Liver (tissue), 9 donors: Measurements from ENCODE around the gene ZKSCAN1. TPM values are rescaled to one million over a fixed set of nuclear protein-coding genes. Genes with fewer than 3 reads are reported as not detected.
A peak's percentile ranks its signal among the peaks of the same experiment; 100 is the strongest.

Source experiments
- DNase-seq: peaks from one replicate; pipeline ENCODE4 v3.0.0-alpha.2; 2017; ENCODE audit warnings: low spot score
- H3K27ac ChIP-seq, 2 donors: one replicate each; pipeline ENCODE4 v1.7.0; 2013; ENCODE audit warnings: inconsistent platforms in 2 of 2, low read length in 2 of 2, control low read depth in 1 of 2, low read depth in 1 of 2, mild to moderate bottlenecking in 1 of 2
- H3K27me3 ChIP-seq, 4 donors: one replicate each; pipeline versions ENCODE4 v1.6.1 to v1.7.0; 2013; ENCODE audit warnings: low read length in 3 of 4, inconsistent platforms in 1 of 4, mild to moderate bottlenecking in 1 of 4, moderate library complexity in 1 of 4; ENCODE audit not compliant: control insufficient read depth in 4 of 4, insufficient read depth in 4 of 4
- H3K36me3 ChIP-seq, 4 donors: one replicate each; pipeline versions ENCODE4 v1.6.1 to v1.7.0; 2013; ENCODE audit warnings: low read length in 3 of 4, mild to moderate bottlenecking in 3 of 4, low read depth in 1 of 4, moderate library complexity in 1 of 4; ENCODE audit not compliant: control insufficient read depth in 4 of 4, insufficient read depth in 3 of 4
- H3K4me1 ChIP-seq, 4 donors: one replicate each; pipeline versions ENCODE4 v1.6.1 to v1.7.0; 2013; ENCODE audit warnings: low read length in 3 of 4, mild to moderate bottlenecking in 3 of 4, moderate library complexity in 1 of 4; ENCODE audit not compliant: control insufficient read depth in 4 of 4, insufficient read depth in 4 of 4
- H3K4me3 ChIP-seq, 3 donors: one replicate each; pipeline versions ENCODE4 v1.6.1 to v1.7.0; 2013; ENCODE audit warnings: low read length in 3 of 3, control low read depth in 1 of 3, low read depth in 1 of 3, mild to moderate bottlenecking in 1 of 3
- H3K9ac ChIP-seq, 2 donors: one replicate each; pipeline ENCODE4 v1.7.0; 2013; ENCODE audit warnings: low read length in 2 of 2, mild to moderate bottlenecking in 2 of 2, moderate library complexity in 2 of 2, control low read depth in 1 of 2, low read depth in 1 of 2
- H3K9me3 ChIP-seq, 4 donors: one replicate each; pipeline versions ENCODE4 v1.6.1 to v1.7.0; 2013; ENCODE audit warnings: low read length in 3 of 4; ENCODE audit not compliant: control insufficient read depth in 4 of 4
- CTCF ChIP-seq: fragments of 150-350 bp; IDR thresholded peaks from 2 replicates; pipeline ENCODE4 v1.5.1; 2017; ENCODE audit warnings: improper control_type of control experiment, low read depth, low read length; ENCODE audit not compliant: missing input control
- EGR1 ChIP-seq, 2 donors: IDR thresholded peaks; 2 replicates each; pipeline ENCODE4 v1.6.1; 2016 to 2018; ENCODE audit warnings: antibody characterized with exemption in 2 of 2, low read depth in 2 of 2
- FOXA1 ChIP-seq: IDR thresholded peaks from 2 replicates; pipeline ENCODE4 v1.6.1; 2016; ENCODE audit warnings: antibody characterized with exemption
- FOXA2 ChIP-seq: IDR thresholded peaks from 2 replicates; pipeline ENCODE4 v1.6.1; 2016; ENCODE audit warnings: antibody characterized with exemption
- GABPA ChIP-seq, 2 donors: IDR thresholded peaks in 1 of 2; conservative IDR thresholded peaks in 1 of 2; 2 replicates each; pipeline ENCODE4 v1.6.1; 2016; ENCODE audit warnings: antibody characterized with exemption in 2 of 2, mild to moderate bottlenecking in 1 of 2, moderate library complexity in 1 of 2
- HNF4A ChIP-seq, 2 donors: conservative IDR thresholded peaks; 2 replicates each; pipeline ENCODE4 v1.6.1; 2016; ENCODE audit warnings: antibody characterized with exemption in 2 of 2, mild to moderate bottlenecking in 2 of 2
- HNF4G ChIP-seq: IDR thresholded peaks from 2 replicates; pipeline ENCODE4 v1.6.1; 2016; ENCODE audit warnings: antibody characterized with exemption
- JUND ChIP-seq, 2 donors: IDR thresholded peaks; 2 replicates each; pipeline ENCODE4 v1.6.1; 2016; ENCODE audit warnings: antibody characterized with exemption in 2 of 2
- MAX ChIP-seq: IDR thresholded peaks from 2 replicates; pipeline ENCODE4 v1.6.1; 2016; ENCODE audit warnings: antibody characterized with exemption
- NR2F2 ChIP-seq: IDR thresholded peaks from 2 replicates; pipeline ENCODE4 v1.6.1; 2016; ENCODE audit warnings: antibody characterized with exemption
- RAD21 ChIP-seq, 2 donors: IDR thresholded peaks; 2 replicates each; pipeline ENCODE4 v1.6.1; 2016; ENCODE audit warnings: antibody characterized with exemption in 2 of 2, mild to moderate bottlenecking in 2 of 2
- REST ChIP-seq: IDR thresholded peaks from 2 replicates; pipeline ENCODE4 v1.6.1; 2016; ENCODE audit warnings: antibody characterized with exemption, mild to moderate bottlenecking
- RXRA ChIP-seq, 2 donors: IDR thresholded peaks; 2 replicates each; pipeline ENCODE4 v1.6.1; 2017 to 2018; ENCODE audit warnings: antibody characterized with exemption in 2 of 2, mild to moderate bottlenecking in 1 of 2
- SP1 ChIP-seq: IDR thresholded peaks from 2 replicates; pipeline ENCODE4 v1.6.1; 2018; ENCODE audit warnings: antibody characterized with exemption, mild to moderate bottlenecking
- TAF1 ChIP-seq: conservative IDR thresholded peaks from 2 replicates; pipeline ENCODE4 v1.6.1; 2016; ENCODE audit warnings: antibody characterized with exemption, mild to moderate bottlenecking
- YY1 ChIP-seq: IDR thresholded peaks from 2 replicates; pipeline ENCODE4 v1.6.1; 2016; ENCODE audit warnings: antibody characterized with exemption, mild to moderate bottlenecking
- whole genome bisulfite sequencing: extraction: QIAGEN DNeasy Blood & Tissue Kit; methylation state at CpG from one replicate; pipeline ENCODE4 v1.1.7; 2013; 5-methylcytosine and 5-hydroxymethylcytosine counted together
- polyA plus RNA-seq, 2 donors: library from polyadenylated mRNA; stranded (reverse) in 1 of 2; unstranded in 1 of 2; fragments of 200-250 nt in 1 of 2; fragments of >200 nt in 1 of 2; fragmentation: Nextera tagmentation in 1 of 2; extraction: Ambion mirVana in 1 of 2; gene quantifications; one replicate each; pipeline versions ENCODE4 v1.2.1 to v1.2.3, GENCODE V29; 2013 to 2015
- total RNA-seq, 2 donors: library from RNA; depleted of rRNA; stranded (reverse); fragments of >200 nt; gene quantifications; one replicate each; pipeline ENCODE4 v1.2.3, GENCODE V29; 2014
- TF ChIP-seq, protein P1 (sequence below): IDR thresholded peaks from 2 replicates; pipeline ENCODE4 v1.6.1; 2016; ENCODE audit warnings: antibody characterized with exemption
- TF ChIP-seq, protein P2 (sequence below): IDR thresholded peaks from 2 replicates; pipeline ENCODE4 v1.6.1; 2016; ENCODE audit warnings: antibody characterized with exemption
- donor health status: healthy.
- donor health status: healthy.
- donor health status: healthy.
- donor health status: healthy.
- donor health status: healthy.

ZKSCAN1 gene
- total and polyA plus RNA-seq, 4 donors: 11.8 to 117 (median 30.1) TPM

- Histone ChIP-seq H3K36me3 (peaks cover 13 to 36% (median 23%) of the 10 kb centered on the region in 4 donors), H3K4me1 (peaks cover 9 to 22% (median 13%) of the 10 kb centered on the region in 4 donors)
- WGBS: under 1% methylated on average over 68 of the region's 68 CpGs
Observed at GRCh38 chr7:100088621-100089457, 73.4 kb downstream of the ZKSCAN1 start, which contains the start of gene COPS6. TSS of gene COPS6 (plus strand) at chr7:100088969. CDS start at chr7:100088991, 22 bp downstream.

GRCh38 chr7:100089458-100090196 lies 74.2 kb downstream of the ZKSCAN1 start:
- Histone ChIP-seq H3K4me3 (peak overlapping the region; percentile 80 to 94 (median 91)), H3K36me3 (peaks cover 16 to 44% (median 27%) of the 10 kb centered on the region in 4 donors), H3K4me1 (peaks cover 9 to 24% (median 13%) of the 10 kb centered on the region in 4 donors), H3K27me3 (no peaks in the 10 kb centered on the region), H3K9ac (peak overlapping the region; percentile 75 to 80), H3K9me3 (no peaks in the 10 kb centered on the region), H3K27ac (peak overlapping the region in 1 of 2 donors; percentile 94)
- no peak for TF ChIP-seq JUND (IDR thresholded peaks at IDR 0.05)
- TF ChIP-seq RXRA (IDR thresholded peaks at IDR 0.05): no peak
- TF ChIP-seq FOXA2: no peak
- no peak for TF ChIP-seq NR2F2
- TF ChIP-seq HNF4A (conservative IDR thresholded peaks at IDR 0.05): no peak
- no peak for TF ChIP-seq RAD21 (IDR thresholded peaks at IDR 0.05)
- no peak for TF ChIP-seq MAX
- TF ChIP-seq, protein P1, sequence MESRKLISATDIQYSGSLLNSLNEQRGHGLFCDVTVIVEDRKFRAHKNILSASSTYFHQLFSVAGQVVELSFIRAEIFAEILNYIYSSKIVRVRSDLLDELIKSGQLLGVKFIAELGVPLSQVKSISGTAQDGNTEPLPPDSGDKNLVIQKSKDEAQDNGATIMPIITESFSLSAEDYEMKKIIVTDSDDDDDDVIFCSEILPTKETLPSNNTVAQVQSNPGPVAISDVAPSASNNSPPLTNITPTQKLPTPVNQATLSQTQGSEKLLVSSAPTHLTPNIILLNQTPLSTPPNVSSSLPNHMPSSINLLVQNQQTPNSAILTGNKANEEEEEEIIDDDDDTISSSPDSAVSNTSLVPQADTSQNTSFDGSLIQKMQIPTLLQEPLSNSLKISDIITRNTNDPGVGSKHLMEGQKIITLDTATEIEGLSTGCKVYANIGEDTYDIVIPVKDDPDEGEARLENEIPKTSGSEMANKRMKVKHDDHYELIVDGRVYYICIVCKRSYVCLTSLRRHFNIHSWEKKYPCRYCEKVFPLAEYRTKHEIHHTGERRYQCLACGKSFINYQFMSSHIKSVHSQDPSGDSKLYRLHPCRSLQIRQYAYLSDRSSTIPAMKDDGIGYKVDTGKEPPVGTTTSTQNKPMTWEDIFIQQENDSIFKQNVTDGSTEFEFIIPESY: no peak
- no peak for TF ChIP-seq EGR1 (IDR thresholded peaks at IDR 0.05; ENCODE audit: low read depth in 2 of 2)
- TF ChIP-seq FOXA1: no peak
- no peak for TF ChIP-seq YY1
- no peak for TF ChIP-seq HNF4G
- TF ChIP-seq, protein P2, sequence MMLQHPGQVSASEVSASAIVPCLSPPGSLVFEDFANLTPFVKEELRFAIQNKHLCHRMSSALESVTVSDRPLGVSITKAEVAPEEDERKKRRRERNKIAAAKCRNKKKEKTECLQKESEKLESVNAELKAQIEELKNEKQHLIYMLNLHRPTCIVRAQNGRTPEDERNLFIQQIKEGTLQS: no peak
- TF ChIP-seq TAF1: no peak
- no peak for TF ChIP-seq REST
- TF ChIP-seq GABPA (IDR thresholded peaks at IDR 0.05 in 1 of 2, conservative IDR thresholded peaks at IDR 0.05 in 1 of 2): no peak
- no peak for TF ChIP-seq CTCF
- WGBS: 33% methylated on average over 7 of the region's 7 CpGs
- no peak for DNase-seq

More at GRCh38 chr7:100088621-100089457, 73.4 kb downstream of the ZKSCAN1 start, which contains the start of gene COPS6:
- Histone ChIP-seq H3K4me3 (peak within 1 kb of the TSS; percentile 80 to 94 (median 91)), H3K9me3 (no peaks in the 10 kb centered on the region), H3K27me3 (no peaks in the 10 kb centered on the region), H3K27ac (peak within 1 kb of the TSS; percentile 82 to 94), H3K9ac (peak within 1 kb of the TSS; percentile 75 to 80)
- DNase-seq: peak; percentile 93
- TF ChIP-seq FOXA1: no peak
- peak; percentile 66 for TF ChIP-seq SP1
- TF ChIP-seq, protein P2: no peak
- TF ChIP-seq YY1: peak; percentile 96
- peak in 1 of 2 donors; percentile 72 for TF ChIP-seq GABPA (IDR thresholded peaks at IDR 0.05 in 1 of 2, conservative IDR thresholded peaks at IDR 0.05 in 1 of 2)
